ENCODE measurements around the gene KIF5B.

- TF ChIP-seq POLR2AphosphoS5 (IDR thresholded peaks at IDR 0.05), result peak; percentile 99
- TF ChIP-seq EP300 (IDR thresholded peaks at IDR 0.05), result no peak
- no peak for TF ChIP-seq CTCF (IDR thresholded peaks at IDR 0.05)
- TF ChIP-seq POLR2A (IDR thresholded peaks at IDR 0.05), result peak; percentile 99
These were observed at the start of gene KIF5B for GRCh38 chr10:32056136-32057035.
